ENCODE results near the gene ABHD8. TPM values are rescaled to one million over a fixed set of nuclear protein-coding genes. Genes with fewer than 3 reads are reported as not detected.

Gene ABHD8
- total RNA-seq, 2 donors from 2014 or later = 7.4 to 7.8 TPM

GRCh38 chr19:17255150-17255621, 48.0 kb downstream of the ABHD8 start:
- no peak for DNase-seq (ENCODE audit: low spot score)

DNA sequence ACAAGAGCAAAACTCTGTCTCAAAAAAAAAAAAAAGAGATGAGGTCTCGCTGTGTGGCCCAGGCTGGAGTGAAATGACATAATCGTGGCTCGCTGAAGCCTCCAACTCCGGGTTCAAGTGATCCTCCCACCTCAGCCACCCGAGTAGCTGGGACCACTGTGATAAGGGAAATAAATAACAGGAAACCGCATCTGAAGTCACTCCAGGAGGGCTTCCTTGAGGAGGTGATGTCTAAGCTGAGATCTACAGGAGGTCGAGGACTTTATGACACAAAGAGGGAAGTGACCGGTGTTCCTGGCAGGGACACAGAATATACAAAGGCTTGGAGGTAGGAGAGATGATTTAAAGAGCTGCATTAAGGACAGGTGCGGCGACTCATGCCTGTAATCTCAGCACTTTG, 48.6 kb downstream of the ABHD8 start:
- intact Hi-C loops (cut with DNase I) = no loop called here

More at GRCh38 chr19:17255150-17255621, 48.0 kb downstream of the ABHD8 start:
- intact Hi-C loops (cut with DNase I) = no loop called here

GRCh38 chr19:17249887-17250548, 53.2 kb downstream of the ABHD8 start:
- intact Hi-C loops (cut with DNase I) = no loop called here
- DNase-seq (ENCODE audit: low spot score) = no peak

More for the DNA sequence above, 48.6 kb downstream of the ABHD8 start:
- DNase-seq (ENCODE audit: low spot score) = no peak

GRCh38 chr19:17248011-17248776, 55.0 kb downstream of the ABHD8 start:
- no peak for DNase-seq (ENCODE audit: low spot score)
- intact Hi-C loops (cut with DNase I) = no loop called here

DNA sequence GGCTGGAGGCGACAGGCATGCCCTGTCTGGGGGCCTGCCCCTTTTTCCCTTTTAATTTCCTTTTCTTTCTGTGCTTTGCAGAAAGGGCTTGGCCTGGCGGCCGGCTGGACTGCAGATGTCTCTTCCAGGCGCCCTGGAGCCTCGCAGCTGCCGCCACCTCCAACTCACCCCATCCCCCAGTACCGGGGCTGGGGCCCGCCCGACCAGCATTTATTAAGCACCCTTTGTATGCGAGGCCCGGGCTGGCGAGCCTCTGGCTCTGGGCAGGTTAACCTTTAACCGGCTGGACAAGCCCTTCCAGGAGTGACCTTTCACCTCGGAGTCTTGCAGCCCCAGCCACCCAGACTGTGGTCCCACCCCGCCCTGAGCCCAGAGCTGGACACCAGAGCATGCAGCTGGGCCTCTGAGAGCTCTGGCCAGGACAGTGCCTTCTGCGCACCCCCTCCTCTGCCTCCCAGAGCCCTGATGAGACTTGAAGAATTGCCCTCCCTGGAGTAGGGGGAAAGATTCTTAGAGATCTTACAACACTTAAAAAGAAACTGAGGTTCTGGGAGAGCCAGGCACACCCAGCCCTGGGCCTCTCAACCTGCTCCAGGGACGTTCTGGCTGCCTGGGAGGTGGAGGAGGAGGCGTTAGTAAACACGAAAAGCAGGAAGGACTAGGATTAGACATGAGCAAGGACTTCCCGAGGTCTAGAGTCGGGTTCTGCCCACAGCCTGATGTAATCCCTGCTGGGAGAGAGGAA, 56.4 kb downstream of the ABHD8 start:
- intact Hi-C loops (cut with DNase I) = no loop called here
- peak; percentile 86 for DNase-seq (ENCODE audit: low spot score)

DNA sequence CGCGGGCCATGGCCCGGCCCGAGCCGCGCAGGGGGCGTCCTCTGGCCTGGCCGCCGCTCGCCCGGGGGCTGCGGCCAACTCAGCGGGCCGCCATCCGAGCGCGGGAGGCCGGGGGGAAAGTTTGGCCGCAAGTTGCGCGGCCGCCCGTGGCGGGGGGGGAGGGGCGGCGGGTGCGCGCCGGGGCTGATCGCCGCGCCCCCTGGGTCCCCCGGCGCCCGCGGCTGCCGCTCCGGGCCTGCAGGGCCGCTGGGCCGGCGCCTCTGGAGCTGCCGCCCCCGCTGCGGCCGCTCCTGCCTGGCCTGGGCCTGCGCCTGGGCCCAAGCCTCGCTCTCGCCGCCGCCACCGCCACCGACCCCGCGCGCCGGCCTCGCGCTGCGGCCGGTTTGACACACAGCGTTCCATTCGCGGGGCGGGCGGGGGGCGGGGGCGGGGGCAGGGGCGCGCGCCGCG, 57.7 kb downstream of the ABHD8 start, which contains the start of gene NR2F6:
Gene NR2F6 (minus strand): TSS at position 385 of the 450 bp plus-strand sequence. CDS start 699 bp downstream, outside the sequence.
- intact Hi-C loops (cut with DNase I) = no loop called here
- DNase-seq (ENCODE audit: low spot score) = no peak

GRCh38 chr19:17244618-17245534, 58.3 kb downstream of the ABHD8 start:
- DNase-seq (ENCODE audit: low spot score) = peak; percentile 85
- intact Hi-C loops (cut with DNase I) = no loop called here

GRCh38 chr19:17243830-17244617, 59.2 kb downstream of the ABHD8 start:
- intact Hi-C loops (cut with DNase I) = no loop called here
- peak; percentile 81 for DNase-seq (ENCODE audit: low spot score)

DNA sequence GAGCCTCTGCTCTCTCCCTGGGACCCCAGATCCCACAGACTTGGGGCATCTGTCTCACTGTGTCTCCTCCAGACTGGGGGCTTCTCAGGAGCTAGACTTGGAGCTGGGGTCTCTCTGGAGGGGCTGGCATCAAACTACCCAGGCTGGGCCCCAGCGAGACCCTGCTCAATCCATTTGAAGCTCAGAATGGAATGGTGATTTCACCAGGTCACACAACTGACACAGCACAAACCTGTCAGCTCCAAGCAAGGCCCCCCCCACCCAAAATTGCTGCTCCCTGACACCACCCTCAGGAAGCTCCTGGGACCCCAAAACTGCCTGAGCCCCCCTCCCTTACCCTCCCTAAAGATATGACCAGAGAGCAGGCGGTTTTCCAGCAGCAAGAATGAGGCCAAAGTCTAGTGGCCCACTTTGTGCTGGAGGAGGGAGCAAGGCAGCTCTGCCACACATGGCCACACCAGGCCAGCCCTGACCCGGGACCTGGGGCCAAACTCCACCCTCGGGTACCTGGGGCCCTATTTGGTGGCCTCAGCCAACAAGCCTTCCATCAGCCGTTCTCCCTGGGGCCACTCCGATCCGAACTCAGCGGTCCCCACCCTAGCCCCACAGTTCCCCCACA, 59.9 kb downstream of the ABHD8 start:
- intact Hi-C loops (cut with DNase I) = no loop called here
- no peak for DNase-seq (ENCODE audit: low spot score)

- intact Hi-C loops (cut with DNase I) = no loop called here
- DNase-seq (ENCODE audit: low spot score) = no peak
Observed at GRCh38 chr19:17242431-17243208, 60.6 kb downstream of the ABHD8 start.

Other genes starting within 250 kb of the ABHD8 start
- gene HAUS8, start 228.0 kb downstream of the ABHD8 start, total RNA-seq = 1 to 10 TPM; 4.2 to 4.8 TPM
- gene MYO9B, start 227.6 kb downstream of the ABHD8 start, total RNA-seq = 100 to 1,000 TPM; 103 to 106 TPM
- gene USE1, start 88.1 kb downstream of the ABHD8 start, total RNA-seq = 10 to 100 TPM; 16.4 to 17.6 TPM
- 10 to 100 TPM; 14.8 to 18.0 TPM for gene OCEL1, start 77.2 kb downstream of the ABHD8 start, total RNA-seq
- 10 to 100 TPM; 21.2 to 22.8 TPM for gene NR2F6, start 57.5 kb downstream of the ABHD8 start, total RNA-seq
- gene USHBP1, start 38.7 kb downstream of the ABHD8 start, total RNA-seq = 1 to 10 TPM; 4.8 to 5.7 TPM
- 10 to 100 TPM; 62.9 to 64.6 TPM for gene BABAM1, start 36.0 kb downstream of the ABHD8 start, total RNA-seq
- under 1 TPM; 0.14 to 0.19 TPM for gene ANKLE1, start 21.5 kb downstream of the ABHD8 start, total RNA-seq
- 10 to 100 TPM; 52.2 to 54.6 TPM for gene MRPL34, start 2.4 kb upstream of the ABHD8 start, total RNA-seq
- 10 to 100 TPM; 30.7 to 33.9 TPM for gene DDA1, start 6.1 kb upstream of the ABHD8 start, total RNA-seq
- gene ANO8, start 31.4 kb upstream of the ABHD8 start, total RNA-seq = 10 to 100 TPM in 1 of 2 donors, 1 to 10 TPM in 1; 9.8 to 10.0 TPM
- 10 to 100 TPM; 12.7 to 15.8 TPM for gene GTPBP3, start 34.1 kb upstream of the ABHD8 start, total RNA-seq
- gene PLVAP, start 73.9 kb upstream of the ABHD8 start, total RNA-seq = 100 to 1,000 TPM; 151 to 181 TPM
- under 1 TPM in 1 of 2 donors, not detected in 1; 0.52 TPM for gene CCDC194, start 90.8 kb upstream of the ABHD8 start, total RNA-seq
- 10 to 100 TPM; 37.8 to 82.9 TPM for gene BST2, start 102.2 kb upstream of the ABHD8 start, total RNA-seq
- 10 to 100 TPM; 24.4 to 30.3 TPM for gene MVB12A, start 116.6 kb upstream of the ABHD8 start, total RNA-seq
- gene TMEM221, start 145.2 kb upstream of the ABHD8 start, total RNA-seq = under 1 TPM; 0.14 to 0.46 TPM
- not detected for gene NXNL1, start 157.5 kb upstream of the ABHD8 start, total RNA-seq
- 10 to 100 TPM; 11.1 to 14.4 TPM for gene SLC27A1, start 167.1 kb upstream of the ABHD8 start, total RNA-seq
- gene PGLS, start 208.2 kb upstream of the ABHD8 start, total RNA-seq = 10 to 100 TPM; 39.8 to 48.7 TPM

Measured in posterior vena cava (tissue), 2 donors.